Activated B cell treated with CpG ODN at 0.5 μM for 24 hours (primary cell): ENCODE data around the gene NOL4L. TPM values are rescaled to one million over a fixed set of nuclear protein-coding genes. Genes with fewer than 3 reads are reported as not detected.

Experiments used
- ATAC-seq: fragments of 200-7000 bp; cut with Tn5 transposase; one replicate; pipeline ENCODE4 v1.10.0; 2021; ENCODE audit warnings: low read depth, mild to moderate bottlenecking, moderate library complexity
- CTCF ChIA-PET: fragments of 350-600 bp; sonication (Branson Sonifier 250); formaldehyde crosslinking; loops from one replicate; lab custom pipeline; 2021; ENCODE audit warnings: antibody characterized with exemption; lab: Charles Lee
- POLR2A ChIA-PET: fragments of 350-600 bp; sonication (Branson Sonifier 250); formaldehyde crosslinking; loops from one replicate; lab custom pipeline; 2021; ENCODE audit warnings: antibody characterized with exemption; lab: Charles Lee
- DNase-seq: peaks from one replicate; pipeline ENCODE4 v3.0.0; 2022
- H3K27ac Mint-ChIP-seq: one replicate; pipeline ENCODE4 v1.8.0; 2020; ENCODE audit warnings: mixed read lengths
- H3K27me3 Mint-ChIP-seq: one replicate; pipeline ENCODE4 v1.8.0; 2021; ENCODE audit warnings: mixed read lengths
- H3K36me3 Mint-ChIP-seq: one replicate; pipeline ENCODE4 v1.8.0; 2021; ENCODE audit warnings: low read depth, mixed read lengths
- H3K4me1 Mint-ChIP-seq: one replicate; pipeline ENCODE4 v1.8.0; 2021; ENCODE audit warnings: mixed read lengths
- H3K4me3 Mint-ChIP-seq: one replicate; pipeline ENCODE4 v1.8.0; 2020; ENCODE audit warnings: mild to moderate bottlenecking, mixed read lengths
- H3K9me3 Mint-ChIP-seq: one replicate; pipeline ENCODE4 v1.8.0; 2020; ENCODE audit warnings: mixed read lengths
- CTCF ChIP-seq: fragments of 200-600 bp; IDR thresholded peaks from one replicate; pipeline ENCODE4 v1.8.0; 2022; ENCODE audit warnings: antibody characterized with exemption, mild to moderate bottlenecking
- intact Hi-C: fragments of 100-400 bp; cut with micrococcal nuclease; formaldehyde crosslinking; loops from one replicate; pipeline ENCODE4 v1.15.1; 2024
- total RNA-seq: library from RNA; stranded (reverse); gene quantifications from 2 replicates; pipeline ENCODE4 v1.2.3, GENCODE V29; 2022

Gene NOL4L
- total RNA-seq, 1 donor from 2014 or later: 4.7 TPM

- no peak for TF ChIP-seq CTCF
- POLR2A ChIA-PET: interaction anchor here (0.5 to 1.9 kb wide), 3 partner anchors 12 to 59 kb away, joined by 3 to 4 read pairs (median 3); no protein-coding TSS in a partner anchor
- Mint-ChIP-seq H3K27ac (no peak overlapping the region), H3K4me1 (peaks cover 30% of the 10 kb centered on the region), H3K4me3 (peak overlapping the region; percentile 87), H3K27me3 (peaks cover 5% of the 10 kb centered on the region), H3K36me3 (no peaks in the 10 kb centered on the region), H3K9me3 (no peaks in the 10 kb centered on the region)
- ATAC-seq: peak; percentile 3
- CTCF ChIA-PET: no interaction called here
- no peak for DNase-seq
- intact Hi-C loops: no loop called here
These were observed 524 bp upstream of the NOL4L start for GRCh38 chr20:32585586-32586127.

GRCh38 chr20:32583581-32584070 is 1.5 kb downstream of the NOL4L start:
- ATAC-seq (peak; percentile 15), DNase-seq (no peak)
- Mint-ChIP-seq H3K27ac (no peak overlapping the region), H3K4me3 (no peak overlapping the region), H3K9me3 (no peaks in the 10 kb centered on the region), H3K4me1 (peaks cover 32% of the 10 kb centered on the region), H3K36me3 (no peaks in the 10 kb centered on the region), H3K27me3 (peaks cover 5% of the 10 kb centered on the region)
- intact Hi-C loops: loop anchor here (1.0 to 2.0 kb wide), 2 partner anchors 43 to 47 kb away; no protein-coding TSS in a partner anchor
- no peak for TF ChIP-seq CTCF
- CTCF ChIA-PET: no interaction called here
- POLR2A ChIA-PET: no interaction called here

GRCh38 chr20:32582659-32583580 is 2.2 kb downstream of the NOL4L start:
- ATAC-seq (peak; percentile 18), DNase-seq (peak; percentile 34)
- ChIA-PET CTCF (no interaction called here), POLR2A (interaction anchor here (1.1 kb wide), 1 partner anchor 674 kb away, joined by 3 read pairs; no protein-coding TSS in a partner anchor)
- Mint-ChIP-seq H3K27me3 (peaks cover 5% of the 10 kb centered on the region), H3K27ac (no peak overlapping the region), H3K4me1 (peaks cover 32% of the 10 kb centered on the region), H3K36me3 (no peaks in the 10 kb centered on the region), H3K4me3 (no peak overlapping the region), H3K9me3 (no peaks in the 10 kb centered on the region)
- intact Hi-C loops: loop anchor here (1.0 to 2.0 kb wide), 2 partner anchors 44 to 47 kb away; no protein-coding TSS in a partner anchor
- no peak for TF ChIP-seq CTCF

- no peak for TF ChIP-seq CTCF
- no peaks in the 10 kb centered on the region for H3K9me3 Mint-ChIP-seq
- ChIA-PET POLR2A (interaction anchor here (1.1 kb wide), 1 partner anchor 673 kb away, joined by 3 read pairs; no protein-coding TSS in a partner anchor), CTCF (no interaction called here)
- no peaks in the 10 kb centered on the region for H3K36me3 Mint-ChIP-seq
- intact Hi-C loops: loop anchor here (2.0 kb wide), 1 partner anchor 45 kb away; no protein-coding TSS in a partner anchor
- no peak overlapping the region for H3K27ac Mint-ChIP-seq
- H3K4me1 Mint-ChIP-seq: peaks cover 32% of the 10 kb centered on the region
- no peak for DNase-seq
- H3K27me3 Mint-ChIP-seq: peaks cover 3% of the 10 kb centered on the region
- H3K4me3 Mint-ChIP-seq: peak overlapping the region; percentile 58
- no peak for ATAC-seq
These were observed 3.1 kb downstream of the NOL4L start for GRCh38 chr20:32581839-32582658.
